ENCODE data around the gene MATCAP1.

MATCAP1 gene

GRCh38 chr16:67148656-67149275 is 35.0 kb downstream of the MATCAP1 start:
- Histone ChIP-seq H3K27ac (ENCODE audit: insufficient read depth, low read length, poor library complexity, severe bottlenecking) (no peak overlapping the region), H3K4me1 (ENCODE audit: control insufficient read depth, insufficient read depth, low read length, poor library complexity, severe bottlenecking) (peaks cover 8% of the 10 kb centered on the region), H3K9me3 (ENCODE audit: control insufficient read depth, low read length) (no peaks in the 10 kb centered on the region), H3K36me3 (ENCODE audit: control insufficient read depth, insufficient read depth, low read length) (peaks cover 37% of the 10 kb centered on the region), H3K4me3 (ENCODE audit: insufficient read depth, low read depth, low read length, poor library complexity, severe bottlenecking) (no peak overlapping the region), H3K27me3 (replicated peaks; ENCODE audit: control insufficient read depth, insufficient read depth, low read length, poor library complexity, severe bottlenecking) (no peaks in the 10 kb centered on the region)
- no peak for DNase-seq

DNA sequence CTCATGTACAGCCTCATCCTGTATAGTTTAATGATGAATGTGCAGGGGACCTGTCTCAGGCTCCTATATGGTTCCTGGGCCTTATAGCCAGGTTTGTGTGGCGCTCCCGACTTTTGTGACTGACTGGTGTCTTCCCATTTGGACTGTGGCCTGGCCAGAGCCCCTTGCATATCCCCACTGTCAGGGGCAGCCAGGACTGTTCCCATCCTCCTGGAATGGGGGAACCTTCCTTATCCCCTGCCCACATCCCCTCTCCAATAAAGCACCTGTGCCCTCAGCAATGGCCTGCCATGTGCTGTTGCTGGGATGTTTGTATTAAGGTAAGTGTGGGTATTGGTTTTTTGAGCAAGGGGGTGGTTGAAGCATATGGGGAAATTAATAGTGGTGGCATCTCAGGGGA is 35.5 kb downstream of the MATCAP1 start:
- no peak for DNase-seq
- H3K36me3 ChIP-seq (ENCODE audit: control insufficient read depth, insufficient read depth, low read length), result peaks cover 41% of the 10 kb centered on the region

GRCh38 chr16:67147437-67148140 is 36.2 kb downstream of the MATCAP1 start:
- peaks cover 4% of the 10 kb centered on the region for H3K4me1 ChIP-seq (ENCODE audit: control insufficient read depth, insufficient read depth, low read length, poor library complexity, severe bottlenecking)
- H3K27ac ChIP-seq (ENCODE audit: insufficient read depth, low read length, poor library complexity, severe bottlenecking), result no peak overlapping the region
- no peaks in the 10 kb centered on the region for H3K27me3 ChIP-seq (replicated peaks; ENCODE audit: control insufficient read depth, insufficient read depth, low read length, poor library complexity, severe bottlenecking)
- no peak for DNase-seq
- peaks cover 45% of the 10 kb centered on the region for H3K36me3 ChIP-seq (ENCODE audit: control insufficient read depth, insufficient read depth, low read length)
- no peaks in the 10 kb centered on the region for H3K9me3 ChIP-seq (ENCODE audit: control insufficient read depth, low read length)
- H3K4me3 ChIP-seq (ENCODE audit: insufficient read depth, low read depth, low read length, poor library complexity, severe bottlenecking), result no peak overlapping the region

More for the DNA sequence above, 35.5 kb downstream of the MATCAP1 start:
- H3K4me1 ChIP-seq (ENCODE audit: control insufficient read depth, insufficient read depth, low read length, poor library complexity, severe bottlenecking), result peaks cover 4% of the 10 kb centered on the region
- H3K4me3 ChIP-seq (ENCODE audit: insufficient read depth, low read depth, low read length, poor library complexity, severe bottlenecking), result no peak overlapping the region
- no peaks in the 10 kb centered on the region for H3K9me3 ChIP-seq (ENCODE audit: control insufficient read depth, low read length)
- no peak overlapping the region for H3K27ac ChIP-seq (ENCODE audit: insufficient read depth, low read length, poor library complexity, severe bottlenecking)
- H3K27me3 ChIP-seq (replicated peaks; ENCODE audit: control insufficient read depth, insufficient read depth, low read length, poor library complexity, severe bottlenecking), result no peaks in the 10 kb centered on the region

- Histone ChIP-seq H3K27me3 (replicated peaks; ENCODE audit: control insufficient read depth, insufficient read depth, low read length, poor library complexity, severe bottlenecking) (no peaks in the 10 kb centered on the region), H3K9me3 (ENCODE audit: control insufficient read depth, low read length) (no peaks in the 10 kb centered on the region), H3K4me1 (ENCODE audit: control insufficient read depth, insufficient read depth, low read length, poor library complexity, severe bottlenecking) (peaks cover 4% of the 10 kb centered on the region), H3K36me3 (ENCODE audit: control insufficient read depth, insufficient read depth, low read length) (peaks cover 54% of the 10 kb centered on the region), H3K4me3 (ENCODE audit: insufficient read depth, low read depth, low read length, poor library complexity, severe bottlenecking) (no peak overlapping the region), H3K27ac (ENCODE audit: insufficient read depth, low read length, poor library complexity, severe bottlenecking) (no peak overlapping the region)
- no peak for DNase-seq
Observed at GRCh38 chr16:67146523-67147357, 37.0 kb downstream of the MATCAP1 start.

DNA sequence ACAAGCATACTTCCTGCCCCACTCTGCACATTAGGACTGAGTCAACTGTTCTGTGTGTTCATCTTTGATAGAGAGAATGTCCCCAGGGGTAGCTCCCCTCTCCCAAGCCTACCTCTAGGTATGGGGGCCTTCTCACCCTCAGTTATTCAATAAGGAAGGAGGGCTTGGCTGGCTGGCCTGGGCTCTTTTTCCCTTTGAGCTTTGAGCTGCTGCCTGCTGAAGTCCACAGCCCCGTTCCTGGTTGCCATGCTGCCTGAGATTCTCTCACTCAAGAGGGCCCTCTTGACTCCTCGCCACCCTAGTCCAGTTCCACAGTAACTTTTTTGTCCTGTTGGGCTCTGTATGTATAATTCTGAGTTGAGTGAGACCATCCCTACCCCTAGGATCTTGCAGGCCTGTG is 38.0 kb downstream of the MATCAP1 start:
- no peaks in the 10 kb centered on the region for H3K4me1 ChIP-seq (ENCODE audit: control insufficient read depth, insufficient read depth, low read length, poor library complexity, severe bottlenecking)
- DNase-seq, result no peak
- no peaks in the 10 kb centered on the region for H3K9me3 ChIP-seq (ENCODE audit: control insufficient read depth, low read length)
- H3K4me3 ChIP-seq (ENCODE audit: insufficient read depth, low read depth, low read length, poor library complexity, severe bottlenecking), result no peak overlapping the region
- peaks cover 63% of the 10 kb centered on the region for H3K36me3 ChIP-seq (ENCODE audit: control insufficient read depth, insufficient read depth, low read length)
- no peaks in the 10 kb centered on the region for H3K27me3 ChIP-seq (replicated peaks; ENCODE audit: control insufficient read depth, insufficient read depth, low read length, poor library complexity, severe bottlenecking)
- H3K27ac ChIP-seq (ENCODE audit: insufficient read depth, low read length, poor library complexity, severe bottlenecking), result peak overlapping the region; percentile 2

GRCh38 chr16:67144943-67145342 is 38.8 kb downstream of the MATCAP1 start:
- Histone ChIP-seq H3K36me3 (ENCODE audit: control insufficient read depth, insufficient read depth, low read length) (peaks cover 71% of the 10 kb centered on the region), H3K9me3 (ENCODE audit: control insufficient read depth, low read length) (no peaks in the 10 kb centered on the region), H3K27me3 (replicated peaks; ENCODE audit: control insufficient read depth, insufficient read depth, low read length, poor library complexity, severe bottlenecking) (no peaks in the 10 kb centered on the region), H3K4me1 (ENCODE audit: control insufficient read depth, insufficient read depth, low read length, poor library complexity, severe bottlenecking) (no peaks in the 10 kb centered on the region), H3K27ac (ENCODE audit: insufficient read depth, low read length, poor library complexity, severe bottlenecking) (no peak overlapping the region), H3K4me3 (ENCODE audit: insufficient read depth, low read depth, low read length, poor library complexity, severe bottlenecking) (no peak overlapping the region)
- no peak for DNase-seq

DNA sequence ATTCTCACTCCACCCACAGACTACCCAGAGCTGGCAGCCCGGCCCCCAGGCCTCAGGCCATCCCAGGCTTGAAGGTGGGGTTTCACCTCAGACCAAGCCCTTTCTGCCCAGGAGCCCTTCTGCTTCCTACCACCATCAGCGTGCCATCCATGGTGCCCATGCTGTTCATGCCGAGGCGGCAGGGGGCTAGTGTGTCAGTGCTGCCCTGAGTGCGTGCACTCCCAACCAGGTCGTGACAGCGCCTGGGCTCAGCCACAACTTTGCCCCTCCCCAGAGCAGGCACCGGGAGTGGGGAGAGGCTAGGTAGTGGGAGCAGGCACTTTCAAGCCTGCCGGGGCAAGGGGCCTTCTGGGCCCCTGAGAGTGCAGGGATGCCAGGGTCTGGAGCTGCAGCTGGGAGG is 41.4 kb downstream of the MATCAP1 start:
- no peak for DNase-seq
- Histone ChIP-seq H3K36me3 (ENCODE audit: control insufficient read depth, insufficient read depth, low read length) (peaks cover 83% of the 10 kb centered on the region), H3K27me3 (replicated peaks; ENCODE audit: control insufficient read depth, insufficient read depth, low read length, poor library complexity, severe bottlenecking) (no peaks in the 10 kb centered on the region), H3K27ac (ENCODE audit: insufficient read depth, low read length, poor library complexity, severe bottlenecking) (no peak overlapping the region), H3K4me3 (ENCODE audit: insufficient read depth, low read depth, low read length, poor library complexity, severe bottlenecking) (no peak overlapping the region), H3K9me3 (ENCODE audit: control insufficient read depth, low read length) (no peaks in the 10 kb centered on the region), H3K4me1 (ENCODE audit: control insufficient read depth, insufficient read depth, low read length, poor library complexity, severe bottlenecking) (no peaks in the 10 kb centered on the region)

DNA sequence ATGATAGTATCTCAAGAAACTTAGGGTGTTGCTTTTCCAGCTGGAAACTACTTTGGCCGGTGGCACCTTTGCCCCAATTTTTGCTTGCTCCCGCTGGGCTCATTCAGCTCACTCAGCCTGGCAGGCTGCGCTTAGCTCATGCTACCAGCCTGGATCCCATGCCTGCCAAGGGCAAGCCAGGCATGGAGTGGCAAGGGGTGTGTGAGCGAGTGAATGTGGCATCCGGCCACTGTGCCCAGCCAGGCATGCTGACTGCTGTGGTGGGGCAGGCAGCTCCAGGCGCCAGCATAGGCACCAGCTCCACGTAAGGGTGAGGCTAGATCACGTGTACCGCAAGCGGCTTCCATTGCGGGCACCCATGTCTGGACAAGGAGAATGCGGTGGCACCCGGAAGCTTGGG is 42.4 kb downstream of the MATCAP1 start:
- no peaks in the 10 kb centered on the region for H3K9me3 ChIP-seq (ENCODE audit: control insufficient read depth, low read length)
- H3K27me3 ChIP-seq (replicated peaks; ENCODE audit: control insufficient read depth, insufficient read depth, low read length, poor library complexity, severe bottlenecking), result no peaks in the 10 kb centered on the region
- no peak overlapping the region for H3K4me3 ChIP-seq (ENCODE audit: insufficient read depth, low read depth, low read length, poor library complexity, severe bottlenecking)
- H3K27ac ChIP-seq (ENCODE audit: insufficient read depth, low read length, poor library complexity, severe bottlenecking), result no peak overlapping the region
- no peaks in the 10 kb centered on the region for H3K4me1 ChIP-seq (ENCODE audit: control insufficient read depth, insufficient read depth, low read length, poor library complexity, severe bottlenecking)
- DNase-seq, result no peak
- peaks cover 78% of the 10 kb centered on the region for H3K36me3 ChIP-seq (ENCODE audit: control insufficient read depth, insufficient read depth, low read length)

DNA sequence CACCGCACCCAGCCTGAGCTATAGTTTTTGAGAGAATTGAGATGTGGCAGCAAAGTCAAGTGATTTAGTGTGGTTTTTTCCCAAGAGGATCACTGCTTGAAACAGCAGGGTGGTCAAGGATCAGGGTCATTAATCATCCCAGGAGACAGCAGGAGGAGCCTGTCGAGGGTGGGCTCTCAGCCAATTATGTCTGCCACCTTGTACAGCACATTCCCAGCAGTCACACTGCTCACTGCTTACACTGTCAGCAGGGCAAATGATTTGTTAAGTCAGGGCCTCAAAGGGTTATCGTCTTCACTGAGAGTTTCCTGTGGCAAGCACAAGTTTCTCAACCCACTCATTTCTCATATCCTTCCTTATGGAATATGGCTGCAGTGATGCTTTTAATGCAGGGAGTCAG is 46.2 kb downstream of the MATCAP1 start:
- H3K27me3 ChIP-seq (replicated peaks; ENCODE audit: control insufficient read depth, insufficient read depth, low read length, poor library complexity, severe bottlenecking), result no peaks in the 10 kb centered on the region
- no peak for DNase-seq

GRCh38 chr16:67129422-67129821 is 54.3 kb downstream of the MATCAP1 start:
- peaks cover 30% of the 10 kb centered on the region for H3K36me3 ChIP-seq (ENCODE audit: control insufficient read depth, insufficient read depth, low read length)
- no peak overlapping the region for H3K27ac ChIP-seq (ENCODE audit: insufficient read depth, low read length, poor library complexity, severe bottlenecking)
- H3K9me3 ChIP-seq (ENCODE audit: control insufficient read depth, low read length), result no peaks in the 10 kb centered on the region
- no peaks in the 10 kb centered on the region for H3K27me3 ChIP-seq (replicated peaks; ENCODE audit: control insufficient read depth, insufficient read depth, low read length, poor library complexity, severe bottlenecking)
- H3K4me3 ChIP-seq (ENCODE audit: insufficient read depth, low read depth, low read length, poor library complexity, severe bottlenecking), result no peak overlapping the region
- H3K4me1 ChIP-seq (ENCODE audit: control insufficient read depth, insufficient read depth, low read length, poor library complexity, severe bottlenecking), result no peaks in the 10 kb centered on the region
- no peak for DNase-seq

More for the DNA sequence above, 46.2 kb downstream of the MATCAP1 start:
- no peaks in the 10 kb centered on the region for H3K9me3 ChIP-seq (ENCODE audit: control insufficient read depth, low read length)
- H3K36me3 ChIP-seq (ENCODE audit: control insufficient read depth, insufficient read depth, low read length), result peaks cover 70% of the 10 kb centered on the region
- no peak overlapping the region for H3K4me3 ChIP-seq (ENCODE audit: insufficient read depth, low read depth, low read length, poor library complexity, severe bottlenecking)
- no peak overlapping the region for H3K27ac ChIP-seq (ENCODE audit: insufficient read depth, low read length, poor library complexity, severe bottlenecking)
- H3K4me1 ChIP-seq (ENCODE audit: control insufficient read depth, insufficient read depth, low read length, poor library complexity, severe bottlenecking), result no peaks in the 10 kb centered on the region

Measured in effector memory CD4-positive, alpha-beta T cell (primary cell).